GM12878 (cell line): ENCODE data around the gene NTN1.

Source experiments
- CTCF ChIP-seq, 3 experiments: IDR thresholded peaks in 2 of 3; conservative IDR thresholded peaks in 1 of 3; 2 replicates each; pipeline ENCODE4 v1.5.1; 2011; ENCODE audit warnings: low read depth in 3 of 3, low read length in 3 of 3, mild to moderate bottlenecking in 3 of 3, control low read depth in 2 of 3, moderate library complexity in 2 of 3, inconsistent platforms in 1 of 3, mixed read lengths in 1 of 3; ENCODE audit not compliant: control insufficient read depth in 2 of 3, insufficient read depth in 1 of 3; ENCODE audit errors: extremely low read depth in 1 of 3
- IRF3 ChIP-seq: fragments of 450-650 bp; IDR thresholded peaks from 2 replicates; pipeline ENCODE4 v1.6.1; 2014; ENCODE audit warnings: mild to moderate bottlenecking
- POLR2A ChIP-seq: IDR thresholded peaks from 2 replicates; pipeline ENCODE4 v1.6.1; 2011; ENCODE audit warnings: low read depth, mild to moderate bottlenecking, low read length

- no peak for TF ChIP-seq IRF3
- TF ChIP-seq CTCF (IDR thresholded peaks at IDR 0.05 in 2 of 3, conservative IDR thresholded peaks at IDR 0.05 in 1 of 3; ENCODE audit: control insufficient read depth in 2 of 3, extremely low read depth in 1 of 3, insufficient read depth in 1 of 3, low read depth in 3 of 3, low read length in 3 of 3), result no peak
- TF ChIP-seq POLR2A, result no peak
These were observed 2.3 kb downstream of the NTN1 start for GRCh38 chr17:9023392-9024218.
